ENCODE results near the gene MCAM.

MCAM gene

GRCh38 chr11:119344291-119345010 lies 27.5 kb upstream of the MCAM start:
- ATAC-seq, result no peak

DNA sequence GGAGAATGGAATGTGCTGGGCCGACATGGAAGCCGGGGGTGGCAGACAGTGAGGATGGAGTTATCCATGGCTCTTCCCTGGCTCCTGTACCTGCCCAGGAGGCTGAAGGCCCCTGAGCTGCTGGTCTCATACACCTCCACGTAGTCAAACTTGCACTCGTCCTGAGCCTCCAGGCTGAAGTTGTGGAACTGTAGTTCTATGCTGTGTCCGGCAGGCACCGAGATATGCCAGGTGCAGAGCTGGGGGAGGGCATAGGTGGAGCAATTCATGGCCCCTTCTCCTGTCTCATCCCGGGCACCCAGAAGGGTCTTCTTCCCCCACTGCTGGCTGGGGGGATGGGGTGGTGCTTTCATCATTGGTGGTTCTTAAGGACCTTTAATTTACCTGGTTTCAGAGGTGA lies 26.8 kb upstream of the MCAM start:
- ATAC-seq, result no peak

- ATAC-seq, result no peak
Measured at GRCh38 chr11:119342362-119343130, 25.6 kb upstream of the MCAM start.

DNA sequence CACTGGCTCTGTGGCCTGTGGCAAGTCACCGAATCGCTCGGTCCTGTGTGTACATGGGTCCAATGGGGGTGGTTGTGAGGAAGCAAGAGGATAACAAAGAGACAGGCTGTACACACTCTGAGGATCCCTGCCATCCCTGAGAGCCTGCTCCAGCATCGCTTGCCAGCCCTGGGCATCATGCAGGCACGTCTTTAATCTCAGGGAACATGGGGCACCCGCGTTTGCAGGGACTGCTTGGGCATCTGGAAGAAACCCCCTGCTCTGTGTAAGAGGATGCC lies 25.0 kb upstream of the MCAM start:
- no peak for ATAC-seq

- ATAC-seq, result peak in 1 of 2 donors; percentile 6
Measured at GRCh38 chr11:119341222-119342022, 24.5 kb upstream of the MCAM start.

- no peak for ATAC-seq
Measured at GRCh38 chr11:119340335-119341221, 23.6 kb upstream of the MCAM start, which contains the start of gene C1QTNF5. Gene C1QTNF5, minus strand, starts transcription at chr11:119340883. Its CDS starts 486 bp downstream, at chr11:119340397.

- no peak for ATAC-seq
Measured at GRCh38 chr11:119339589-119340334, 22.8 kb upstream of the MCAM start.

GRCh38 chr11:119338965-119339588 lies 22.1 kb upstream of the MCAM start:
- no peak for ATAC-seq

GRCh38 chr11:119338318-119338890 lies 21.5 kb upstream of the MCAM start:
- peak in 1 of 2 donors; percentile 14 for ATAC-seq

DNA sequence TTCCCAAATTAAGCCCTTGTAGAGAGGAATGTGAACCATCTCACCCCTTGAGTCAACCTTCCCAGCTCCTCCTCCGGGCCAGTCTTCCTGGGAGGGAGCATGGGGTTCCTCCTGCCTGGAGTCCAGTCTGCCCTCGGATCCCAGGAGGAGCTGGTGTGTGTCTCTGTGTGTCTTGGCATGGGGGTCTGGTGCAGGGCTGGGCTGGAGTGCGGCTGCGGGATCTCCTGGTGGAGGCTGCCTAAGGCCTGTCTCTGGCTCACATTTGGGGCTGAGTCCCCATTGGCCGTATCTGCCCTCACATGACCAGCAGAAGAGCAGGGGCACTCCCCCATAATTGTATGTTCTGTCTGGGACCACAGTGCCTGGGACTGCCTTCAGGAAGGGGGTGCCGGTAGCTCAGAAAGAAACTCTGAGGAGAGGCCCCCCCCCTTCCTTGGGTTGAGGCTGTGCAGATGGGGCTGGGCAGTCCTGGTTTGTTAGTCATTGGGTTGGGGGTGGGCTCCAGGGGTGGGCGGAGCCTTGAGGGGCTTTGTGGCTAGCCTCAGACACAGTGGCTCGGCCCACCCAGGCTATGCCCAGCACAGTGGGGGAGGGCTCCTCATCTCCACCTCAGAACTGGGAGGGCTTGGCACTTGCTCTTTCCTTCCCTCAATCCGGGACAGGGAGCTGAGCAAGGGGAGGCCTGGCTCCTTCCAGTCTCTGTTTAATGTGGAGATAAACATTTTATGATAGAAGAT lies 20.8 kb upstream of the MCAM start:
- no peak for ATAC-seq

DNA sequence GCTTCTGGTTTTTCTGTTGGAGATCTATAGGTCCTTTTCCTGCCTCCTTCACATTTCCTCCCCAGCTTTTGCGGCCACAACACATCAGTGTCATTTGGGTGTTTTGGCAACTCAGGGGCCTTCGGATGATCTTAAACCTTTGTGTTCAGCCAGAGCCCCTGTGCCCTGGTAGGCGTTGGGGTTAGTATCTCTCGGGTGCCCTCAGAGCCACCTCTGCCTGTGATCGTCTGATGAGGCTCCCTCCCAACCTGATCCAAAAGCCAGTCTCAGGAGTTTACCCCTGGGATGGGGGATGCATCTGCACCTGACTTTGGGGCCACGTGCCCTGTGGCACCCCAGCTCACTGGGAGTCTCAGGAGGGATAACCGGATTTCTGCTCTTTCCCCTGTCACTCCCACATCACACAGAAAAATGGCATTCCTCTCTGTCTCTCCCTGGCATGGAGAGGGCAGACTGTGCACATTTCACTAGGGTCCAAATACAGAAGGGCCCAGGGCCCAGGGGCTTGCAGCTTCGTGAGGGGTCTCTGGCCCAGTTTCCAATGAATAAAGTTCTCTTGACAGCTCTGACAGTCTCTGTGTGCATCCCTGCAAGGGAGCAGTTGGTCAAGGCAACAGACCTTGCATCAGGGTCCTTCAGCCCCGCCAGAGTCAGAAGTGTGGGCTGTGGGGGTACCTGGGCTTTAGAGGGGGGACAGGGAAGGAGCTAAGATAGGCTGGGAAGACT lies 20.0 kb upstream of the MCAM start:
- no peak for ATAC-seq

DNA sequence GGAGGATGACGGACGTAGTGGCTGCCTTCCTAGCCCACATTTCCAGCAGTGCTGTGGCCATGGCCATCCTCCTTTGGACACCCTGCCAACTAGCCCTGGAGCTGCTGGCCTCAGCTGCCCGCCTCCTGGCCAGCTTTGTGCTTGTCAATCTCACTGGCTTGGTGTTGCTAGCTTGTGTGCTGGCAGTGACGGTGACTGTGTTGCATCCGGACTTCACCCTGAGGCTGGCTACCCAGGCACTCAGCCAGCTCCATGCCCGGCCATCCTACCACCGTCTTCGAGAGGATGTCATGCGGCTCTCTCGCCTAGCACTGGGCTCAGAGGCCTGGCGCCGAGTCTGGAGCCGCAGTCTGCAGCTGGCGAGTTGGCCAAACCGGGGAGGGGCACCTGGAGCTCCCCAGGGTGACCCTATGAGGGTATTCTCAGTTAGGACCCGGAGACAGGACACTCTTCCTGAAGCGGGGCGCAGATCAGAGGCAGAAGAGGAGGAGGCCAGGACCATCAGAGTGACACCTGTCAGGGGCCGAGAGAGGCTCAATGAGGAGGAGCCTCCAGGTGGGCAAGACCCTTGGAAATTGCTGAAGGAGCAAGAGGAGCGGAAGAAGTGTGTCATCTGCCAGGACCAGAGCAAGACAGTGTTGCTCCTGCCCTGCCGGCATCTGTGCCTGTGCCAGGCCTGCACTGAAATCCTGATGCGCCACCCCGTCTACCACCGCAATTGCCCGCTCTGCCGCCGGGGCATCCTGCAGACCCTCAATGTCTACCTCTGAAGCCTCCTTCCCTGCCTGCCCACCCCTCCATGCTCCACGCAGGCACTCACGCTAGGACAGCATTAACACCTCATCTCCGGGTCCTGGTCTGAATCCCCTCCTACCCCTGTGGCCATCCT lies 19.0 kb upstream of the MCAM start:
- no peak for ATAC-seq

DNA sequence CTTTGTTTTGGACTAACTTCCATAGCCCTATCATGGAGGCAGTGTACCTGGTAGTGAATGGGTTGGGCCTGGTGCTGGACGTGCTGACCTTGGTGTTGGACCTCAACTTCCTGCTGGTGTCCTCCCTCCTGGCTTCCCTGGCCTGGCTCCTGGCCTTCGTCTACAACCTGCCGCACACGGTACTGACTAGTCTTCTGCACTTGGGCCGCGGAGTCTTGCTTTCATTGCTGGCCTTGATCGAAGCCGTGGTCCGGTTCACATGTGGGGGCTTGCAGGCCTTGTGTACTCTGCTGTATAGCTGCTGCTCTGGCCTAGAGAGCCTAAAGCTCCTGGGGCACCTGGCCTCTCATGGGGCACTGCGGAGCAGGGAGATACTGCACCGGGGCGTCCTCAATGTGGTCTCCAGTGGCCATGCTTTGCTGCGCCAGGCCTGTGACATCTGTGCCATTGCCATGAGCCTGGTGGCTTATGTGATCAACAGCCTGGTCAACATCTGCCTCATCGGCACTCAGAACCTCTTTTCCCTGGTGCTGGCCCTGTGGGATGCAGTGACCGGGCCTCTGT lies 18.2 kb upstream of the MCAM start:
- no peak for ATAC-seq

DNA sequence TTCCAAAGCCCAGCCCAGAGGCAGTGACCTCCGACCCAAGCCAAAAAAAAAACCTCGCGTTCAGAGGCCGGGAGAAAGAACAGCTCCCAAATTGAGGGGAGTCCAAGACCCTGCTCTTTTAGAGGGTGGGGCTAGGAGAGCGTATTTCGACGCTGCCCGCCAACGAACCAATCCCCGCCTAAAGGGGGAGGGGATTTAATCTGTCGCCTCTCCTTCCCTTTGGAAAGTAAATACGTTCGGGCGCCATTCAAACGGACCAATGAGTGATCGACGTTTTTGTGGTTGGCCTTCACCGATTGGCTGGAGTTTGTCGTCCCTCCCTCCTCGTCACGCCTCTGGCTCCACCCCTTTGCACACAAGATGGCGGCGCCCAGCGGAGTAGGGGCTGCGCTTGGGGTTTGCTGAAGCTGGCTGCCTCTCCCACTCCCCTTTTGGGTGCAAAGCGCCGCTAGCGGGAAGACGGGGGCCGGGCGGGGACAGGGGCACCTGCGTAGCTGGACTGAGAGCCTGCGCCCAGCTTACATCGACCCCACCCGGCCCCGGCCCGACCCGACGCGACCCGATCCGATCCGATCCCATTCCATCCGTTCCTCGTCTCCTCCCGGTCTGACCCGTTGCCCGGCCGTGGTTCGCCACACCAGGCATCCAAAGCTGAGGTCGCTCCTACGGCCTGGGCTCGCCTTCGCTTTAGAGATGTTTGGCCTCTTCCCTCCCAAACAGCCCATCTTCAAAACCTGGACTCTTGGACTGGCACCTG lies 17.4 kb upstream of the MCAM start, which contains the start of gene RNF26:
TSS of gene RNF26 (plus strand) at position 354 of the 757 bp plus-strand sequence. CDS start 596 bp downstream, outside the sequence.
- ATAC-seq, result peak; percentile 97

DNA sequence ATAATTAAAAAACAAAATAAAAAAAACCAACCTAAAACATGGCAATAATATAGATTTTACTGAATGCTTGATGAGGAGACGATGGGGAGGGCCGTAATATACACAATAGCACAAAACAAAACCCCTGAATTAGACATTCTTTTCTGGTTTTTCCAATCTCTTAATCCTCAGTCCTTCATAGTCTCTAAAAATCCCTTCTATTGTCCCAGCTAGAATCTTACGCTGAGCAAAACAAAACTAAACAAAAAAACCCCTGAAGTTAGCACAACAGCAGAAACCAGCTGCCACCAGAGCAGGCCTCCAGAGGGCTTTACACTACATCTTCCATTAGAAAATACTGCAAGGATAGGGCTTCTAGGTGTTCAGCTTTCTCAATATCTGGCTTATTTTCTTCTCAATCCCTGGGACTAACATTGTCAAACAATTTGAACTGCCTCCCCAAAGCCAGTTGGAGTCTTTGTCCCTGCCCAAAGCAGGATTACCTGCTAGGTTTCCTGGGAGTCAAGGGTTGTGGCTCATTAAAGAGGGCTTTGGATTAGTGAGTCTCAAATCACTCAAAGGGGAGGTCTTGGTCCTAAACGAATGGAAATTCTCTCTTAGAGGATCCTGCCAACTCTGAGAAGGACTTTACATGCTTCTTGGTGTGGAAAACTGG lies 15.3 kb upstream of the MCAM start:
- no peak for ATAC-seq

DNA sequence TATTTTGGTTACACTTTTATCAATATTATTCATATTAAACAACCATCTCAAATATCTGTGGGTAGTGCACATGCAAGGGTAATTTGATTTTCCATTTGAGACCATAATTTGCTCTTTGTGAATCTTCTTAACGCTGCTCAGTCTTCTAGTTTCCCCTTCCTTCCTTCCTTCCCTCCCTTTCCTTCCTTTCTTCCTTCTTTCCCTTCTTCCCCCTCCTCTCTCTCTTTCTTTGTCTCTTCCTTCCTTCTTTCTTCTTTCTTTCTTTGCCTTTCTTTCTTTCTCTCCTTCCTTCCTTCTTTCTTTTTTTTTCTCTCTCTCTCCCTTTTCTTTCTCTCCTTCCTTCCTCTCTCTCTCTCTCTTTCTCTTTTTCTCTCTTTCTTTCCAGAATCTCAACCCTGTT lies 13.3 kb upstream of the MCAM start:
- ATAC-seq, result no peak

DNA sequence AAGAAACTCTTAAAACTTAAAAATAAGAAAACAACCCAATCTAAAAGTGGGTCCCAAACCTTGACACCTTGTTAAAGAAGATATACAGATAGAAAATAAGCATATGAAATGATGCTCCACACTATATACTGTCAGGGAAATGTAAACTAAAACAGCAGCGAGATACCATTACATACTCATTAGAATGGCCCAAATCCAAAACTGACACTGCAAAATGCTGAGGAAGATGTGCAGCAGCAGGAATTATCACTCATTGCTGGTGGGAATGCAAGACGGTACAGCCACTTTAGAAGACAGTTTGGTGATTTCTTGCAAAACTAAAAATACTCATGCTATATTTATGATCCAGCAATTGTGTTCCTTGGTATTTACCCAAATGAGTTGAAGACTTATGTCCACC lies 12.4 kb upstream of the MCAM start:
- ATAC-seq, result no peak
